Small intestine (tissue), 7 donors: ENCODE results near the gene TLE3. TPM values are rescaled to one million over a fixed set of nuclear protein-coding genes. Genes with fewer than 3 reads are reported as not detected.

ENCODE experiments used
- DNase-seq, 2 donors: peaks; one replicate each; pipeline versions ENCODE4 v3.0.0 to v3.0.0-alpha.2; 2013
- FAIRE-seq: peaks from 2 replicates; lab custom pipeline; 2012; peaks lifted over from hg19 to GRCh38; lab: Jason Lieb, UNC
- H3K27ac ChIP-seq, 3 donors: one replicate each; pipeline ENCODE4 v1.5.1; 2013; ENCODE audit warnings: low read length in 2 of 3, mild to moderate bottlenecking in 2 of 3, control low read depth in 1 of 3, inconsistent platforms in 1 of 3, low read depth in 1 of 3, moderate library complexity in 1 of 3
- H3K27me3 ChIP-seq, 3 donors: one replicate each; pipeline ENCODE4 v1.6.1; 2013; ENCODE audit warnings: low read length in 3 of 3, inconsistent platforms in 1 of 3; ENCODE audit not compliant: control insufficient read depth in 3 of 3, insufficient read depth in 3 of 3
- H3K36me3 ChIP-seq, 3 donors: one replicate each; pipeline ENCODE4 v1.6.1; 2013; ENCODE audit warnings: low read length in 3 of 3, inconsistent platforms in 1 of 3, low read depth in 1 of 3, mild to moderate bottlenecking in 1 of 3, moderate library complexity in 1 of 3; ENCODE audit not compliant: control insufficient read depth in 3 of 3, insufficient read depth in 2 of 3
- H3K4me1 ChIP-seq, 3 donors: one replicate each; pipeline ENCODE4 v1.6.1; 2013; ENCODE audit warnings: low read length in 2 of 3, inconsistent platforms in 1 of 3, low read depth in 1 of 3, mild to moderate bottlenecking in 1 of 3, moderate library complexity in 1 of 3; ENCODE audit not compliant: control insufficient read depth in 3 of 3, insufficient read depth in 2 of 3
- H3K4me3 ChIP-seq, 3 donors: one replicate each; pipeline ENCODE4 v1.5.1; 2013; ENCODE audit warnings: low read length in 3 of 3, control low read depth in 1 of 3, inconsistent platforms in 1 of 3, low read depth in 1 of 3, mild to moderate bottlenecking in 1 of 3, moderate library complexity in 1 of 3
- H3K9me3 ChIP-seq, 2 donors: one replicate each; pipeline ENCODE4 v1.6.1; 2013; ENCODE audit warnings: low read depth in 1 of 2, low read length in 1 of 2; ENCODE audit not compliant: control insufficient read depth in 2 of 2, insufficient read depth in 1 of 2
- WGBS, 3 donors: extraction: QIAGEN DNeasy Blood & Tissue Kit; methylation state at CpG; one replicate each; pipeline ENCODE4 v1.1.7; 2013; 5-methylcytosine and 5-hydroxymethylcytosine counted together
- polyA plus RNA-seq, 4 donors: library from polyadenylated mRNA; stranded (reverse) in 3 of 4; unstranded in 1 of 4; fragments of 200-250 nt in 3 of 4; fragments of 120-200 nt in 1 of 4; gene quantifications; one replicate each; pipeline versions ENCODE4 v1.2.1 to v1.2.3, GENCODE V29; 2013
- donor health status: healthy with polysubstance abuse.
- donor health status: control.
- donor health status: control.
- donor health status: Bipolar disorder and iron deficiency.
- donor health status: healthy.

Gene TLE3
- polyA plus RNA-seq, 4 donors: 14.3 to 51.1 (median 18.4) TPM

- H3K4me3 ChIP-seq: no peak overlapping the region
- no peaks in the 10 kb centered on the region for H3K36me3 ChIP-seq
- H3K4me1 ChIP-seq: peaks cover 0 to 4% (median 0%) of the 10 kb centered on the region in 3 donors
- peaks cover 0 to 19% (median 2%) of the 10 kb centered on the region in 3 donors for H3K27me3 ChIP-seq
- WGBS, 3 donors: 83 to 85% (median 84%) methylated on average over 2 of the region's 2 CpGs
- FAIRE-seq (no peak), DNase-seq (no peak)
- peak overlapping the region in 1 of 3 donors; percentile 32 for H3K27ac ChIP-seq
- H3K9me3 ChIP-seq: no peaks in the 10 kb centered on the region
Measured at GRCh38 chr15:70037292-70037640, 60.5 kb downstream of the TLE3 start.

GRCh38 chr15:70036585-70037291 lies 61.0 kb downstream of the TLE3 start:
- WGBS, 3 donors: 35 to 66% (median 46%) methylated on average over 5 of the region's 5 CpGs
- Histone ChIP-seq H3K27ac (peak overlapping the region in 1 of 3 donors; percentile 32), H3K36me3 (no peaks in the 10 kb centered on the region), H3K9me3 (no peaks in the 10 kb centered on the region), H3K4me1 (peaks cover 0 to 4% (median 0%) of the 10 kb centered on the region in 3 donors), H3K27me3 (peaks cover 0 to 19% (median 2%) of the 10 kb centered on the region in 3 donors), H3K4me3 (no peak overlapping the region)
- DNase-seq (peak; percentile 40 to 54), FAIRE-seq (no peak)

GRCh38 chr15:70035719-70036077 lies 62.0 kb downstream of the TLE3 start:
- Histone ChIP-seq H3K4me1 (peaks cover 0 to 4% (median 0%) of the 10 kb centered on the region in 3 donors), H3K27me3 (peaks cover 0 to 21% (median 2%) of the 10 kb centered on the region in 3 donors), H3K4me3 (no peak overlapping the region), H3K36me3 (no peaks in the 10 kb centered on the region), H3K9me3 (no peaks in the 10 kb centered on the region), H3K27ac (peak overlapping the region in 1 of 3 donors; percentile 71)
- no peak for FAIRE-seq
- DNase-seq: no peak
- WGBS, 3 donors: 71 to 91% (median 84%) methylated on average over 5 to 6 of the region's 6 CpGs

- no peak for FAIRE-seq
- DNase-seq: no peak
- H3K4me3 ChIP-seq: no peak overlapping the region
- no peaks in the 10 kb centered on the region for H3K36me3 ChIP-seq
- H3K27ac ChIP-seq: peak overlapping the region in 1 of 3 donors; percentile 71
- H3K4me1 ChIP-seq: peaks cover 0 to 4% (median 0%) of the 10 kb centered on the region in 3 donors
- H3K9me3 ChIP-seq: no peaks in the 10 kb centered on the region
- 76 to 83% (median 82%) methylated on average over 10 of the region's 10 CpGs for WGBS, 3 donors
- H3K27me3 ChIP-seq: peaks cover 0 to 21% (median 2%) of the 10 kb centered on the region in 3 donors
Measured at GRCh38 chr15:70035051-70035718, 62.5 kb downstream of the TLE3 start.

- no peak overlapping the region for H3K27ac ChIP-seq
- DNase-seq: no peak
- no peak overlapping the region for H3K4me3 ChIP-seq
- H3K9me3 ChIP-seq: no peaks in the 10 kb centered on the region
- H3K27me3 ChIP-seq: peaks cover 0 to 21% (median 2%) of the 10 kb centered on the region in 3 donors
- H3K36me3 ChIP-seq: no peaks in the 10 kb centered on the region
- FAIRE-seq: no peak
- peaks cover 0 to 4% (median 0%) of the 10 kb centered on the region in 3 donors for H3K4me1 ChIP-seq
- WGBS, 3 donors: 90 to 97% (median 95%) methylated on average over 7 of the region's 7 CpGs
Measured at GRCh38 chr15:70034596-70034995, 63.1 kb downstream of the TLE3 start.

- Histone ChIP-seq H3K9me3 (no peaks in the 10 kb centered on the region), H3K36me3 (no peaks in the 10 kb centered on the region), H3K27ac (no peak overlapping the region), H3K4me1 (peaks cover 0 to 4% (median 0%) of the 10 kb centered on the region in 3 donors), H3K27me3 (peaks cover 0 to 21% (median 2%) of the 10 kb centered on the region in 3 donors), H3K4me3 (no peak overlapping the region)
- no peak for DNase-seq
- FAIRE-seq: no peak
- 85 to 90% (median 89%) methylated on average over 4 of the region's 4 CpGs for WGBS, 3 donors
Measured at GRCh38 chr15:70034141-70034540, 63.6 kb downstream of the TLE3 start.

GRCh38 chr15:70033529-70034140 lies 64.1 kb downstream of the TLE3 start:
- 12 to 39% (median 31%) methylated on average over 26 to 35 of the region's 35 CpGs for WGBS, 3 donors
- Histone ChIP-seq H3K36me3 (no peaks in the 10 kb centered on the region), H3K27me3 (peaks cover 0 to 21% (median 2%) of the 10 kb centered on the region in 3 donors), H3K4me3 (no peak overlapping the region), H3K4me1 (peaks cover 0 to 4% (median 0%) of the 10 kb centered on the region in 3 donors), H3K27ac (no peak overlapping the region), H3K9me3 (no peaks in the 10 kb centered on the region)
- FAIRE-seq (no peak), DNase-seq (peak; percentile 36 to 50)

GRCh38 chr15:70033109-70033508 lies 64.6 kb downstream of the TLE3 start:
- H3K27ac ChIP-seq: no peak overlapping the region
- H3K27me3 ChIP-seq: peaks cover 0 to 21% (median 2%) of the 10 kb centered on the region in 3 donors
- no peaks in the 10 kb centered on the region for H3K9me3 ChIP-seq
- H3K4me3 ChIP-seq: no peak overlapping the region
- WGBS, 3 donors: 17 to 63% (median 52%) methylated on average over 10 of the region's 10 CpGs
- DNase-seq (no peak), FAIRE-seq (no peak)
- H3K36me3 ChIP-seq: no peaks in the 10 kb centered on the region
- peaks cover 0 to 4% (median 0%) of the 10 kb centered on the region in 3 donors for H3K4me1 ChIP-seq
